HepG2 (cell line): ENCODE measurements around the gene MAST1. TPM values are rescaled to one million over a fixed set of nuclear protein-coding genes. Genes with fewer than 3 reads are reported as not detected.
A peak's percentile ranks its signal among the peaks of the same experiment; 100 is the strongest.

Source experiments
- AKAP8 ChIP-seq: sonication (generic); formaldehyde crosslinking; IDR thresholded peaks from 2 replicates; pipeline ENCODE4 v1.5.1; 2020; ENCODE audit warnings: mild to moderate bottlenecking, missing genetic modification reagents
- ARNTL ChIP-seq: sonication (generic); formaldehyde crosslinking; IDR thresholded peaks from 2 replicates; pipeline ENCODE4 v1.4.0; 2020; ENCODE audit warnings: mild to moderate bottlenecking, missing genetic modification reagents
- CHD4 ChIP-seq: fragments of 200-600 bp; sonication (generic); IDR thresholded peaks from 2 replicates; pipeline ENCODE4 v1.7.0; 2017; ENCODE audit warnings: mild to moderate bottlenecking, low read length, borderline replicate concordance
- ESRRA ChIP-seq: sonication (generic); formaldehyde crosslinking; IDR thresholded peaks from 2 replicates; pipeline ENCODE4 v1.5.1; 2020; ENCODE audit warnings: mild to moderate bottlenecking, low read depth, missing genetic modification reagents
- FOXC1 ChIP-seq: sonication (generic); formaldehyde crosslinking; IDR thresholded peaks from 2 replicates; pipeline ENCODE4 v1.8.0; 2022; ENCODE audit warnings: mild to moderate bottlenecking, missing genetic modification reagents, borderline replicate concordance
- GABPB1 ChIP-seq: IDR thresholded peaks from 2 replicates; pipeline ENCODE4 v1.6.1; 2016; ENCODE audit warnings: mild to moderate bottlenecking, missing genetic modification reagents, moderate library complexity, missing compliant biosample characterization
- IRF9 ChIP-seq: sonication (generic); formaldehyde crosslinking; IDR thresholded peaks from 2 replicates; pipeline ENCODE4 v1.8.0; 2022; ENCODE audit warnings: missing genetic modification reagents, mild to moderate bottlenecking, borderline replicate concordance
- NFYC ChIP-seq: IDR thresholded peaks from 2 replicates; pipeline ENCODE4 v1.6.1; 2016; ENCODE audit warnings: missing genetic modification reagents, missing compliant biosample characterization
- PATZ1 ChIP-seq: sonication (generic); formaldehyde crosslinking; IDR thresholded peaks from 2 replicates; pipeline ENCODE4 v1.4.0; 2020; ENCODE audit warnings: missing genetic modification reagents
- RXRA ChIP-seq: sonication (generic); formaldehyde crosslinking; IDR thresholded peaks from 2 replicates; pipeline ENCODE4 v1.5.1; 2020; ENCODE audit warnings: missing genetic modification reagents
- SKI ChIP-seq: fragments of 450-650 bp; IDR thresholded peaks from one replicate; pipeline ENCODE4 v1.6.1; 2018; ENCODE audit warnings: mild to moderate bottlenecking; ENCODE audit not compliant: partially characterized antibody
- THRA ChIP-seq: sonication (generic); formaldehyde crosslinking; IDR thresholded peaks from 2 replicates; pipeline ENCODE4 v1.4.0; 2020; ENCODE audit warnings: missing genetic modification reagents, borderline replicate concordance
- ZBTB34 ChIP-seq: sonication (generic); formaldehyde crosslinking; IDR thresholded peaks from 2 replicates; pipeline ENCODE4 v1.8.0; 2022; ENCODE audit warnings: mild to moderate bottlenecking, missing genetic modification reagents
- ZMYM3 ChIP-seq: sonication (generic); formaldehyde crosslinking; IDR thresholded peaks from 2 replicates; pipeline ENCODE4 v1.5.1; 2020; ENCODE audit warnings: mild to moderate bottlenecking, missing genetic modification reagents
- ZNF138 ChIP-seq: sonication (generic); formaldehyde crosslinking; IDR thresholded peaks from 2 replicates; pipeline ENCODE4 v1.5.0; 2020; ENCODE audit warnings: mild to moderate bottlenecking, low read depth, missing genetic modification reagents
- ZNF180 ChIP-seq: sonication (generic); formaldehyde crosslinking; IDR thresholded peaks from 2 replicates; pipeline ENCODE4 v1.4.0; 2020; ENCODE audit warnings: low read depth, missing genetic modification reagents, borderline replicate concordance
- ZNF484 ChIP-seq: sonication (generic); formaldehyde crosslinking; IDR thresholded peaks from 2 replicates; pipeline ENCODE4 v1.5.1; 2020; ENCODE audit warnings: mild to moderate bottlenecking, low read depth, missing genetic modification reagents, borderline replicate concordance
- ZNF597 ChIP-seq: sonication (generic); formaldehyde crosslinking; IDR thresholded peaks from 2 replicates; pipeline ENCODE4 v1.5.0; 2020; ENCODE audit warnings: missing genetic modification reagents
- ZNF747 ChIP-seq: sonication (generic); formaldehyde crosslinking; IDR thresholded peaks from 2 replicates; pipeline ENCODE4 v1.8.1; 2023; ENCODE audit warnings: missing genetic modification reagents, mild to moderate bottlenecking, borderline replicate concordance
- polyA plus RNA-seq, 8 experiments: library from polyadenylated mRNA; depleted of rRNA in 3 of 8; stranded (reverse) in 7 of 8; unstranded in 1 of 8; fragments of >200 nt; fragmentation: Illumina TruSeq in 4 of 8; extraction: Trizol in 4 of 8; gene quantifications; 2 replicates each; pipeline versions ENCODE4 v1.2.1 to v1.2.3, GENCODE V29; 2011 to 2016; ENCODE audit warnings: low read depth in 4 of 8, missing spikeins in 1 of 8, mixed read lengths in 1 of 8; ENCODE audit not compliant: insufficient read depth in 1 of 8
- total RNA-seq, 5 experiments: library from RNA; depleted of rRNA; stranded (reverse); fragments of >200 nt; fragmentation: Illumina TruSeq; extraction: Trizol; gene quantifications; 2 replicates each; pipeline ENCODE4 v1.2.3, GENCODE V29; 2016; ENCODE audit warnings: low read depth in 1 of 5

The MAST1 gene
- total and polyA plus RNA-seq, 2 of the 13 experiments (the other 11 are each of a cell fraction or from before 2014, with no cell fraction given), result 0.73 to 4.7 TPM

GRCh38 chr19:12847159-12848139, 9.1 kb downstream of the MAST1 start (continued):
- no peak for TF ChIP-seq THRA (CRISPR knock-in tag)
- TF ChIP-seq ZNF138, result no peak
- 0 out of 2 replicates have a peak, but pooled peaks have one; percentile 64 for TF ChIP-seq AKAP8 (CRISPR knock-in tag)
- TF ChIP-seq SKI, result no peak
- no peak for TF ChIP-seq ZNF597 (CRISPR knock-in tag)
- no peak for TF ChIP-seq NFYC
- TF ChIP-seq GABPB1 (CRISPR knock-in tag), result peak; percentile 76
- no peak for TF ChIP-seq ZNF180 (CRISPR knock-in tag)
- no peak for TF ChIP-seq ESRRA (CRISPR knock-in tag)
- TF ChIP-seq ARNTL, result no peak
- TF ChIP-seq RXRA (CRISPR knock-in tag), result peak; percentile 45; the same call in 1 of the 2 replicates
- TF ChIP-seq ZNF484 (CRISPR knock-in tag), result no peak
- TF ChIP-seq PATZ1, result 0 out of 2 replicates have a peak, but pooled peaks have one; percentile 39
- TF ChIP-seq ZBTB34, result no peak
- TF ChIP-seq ZNF747 (CRISPR knock-in tag), result no peak
- peak; percentile 67; the same call in 1 of the 2 replicates for TF ChIP-seq IRF9 (CRISPR knock-in tag)
- no peak for TF ChIP-seq ZMYM3 (CRISPR knock-in tag)
- no peak for TF ChIP-seq CHD4
- TF ChIP-seq FOXC1 (CRISPR knock-in tag), result peak; percentile 77; the same call in 1 of the 2 replicates
